ENCODE data around the gene XPO6.

Gene XPO6

GRCh38 chr16:28211758-28212531 lies at the start of gene XPO6 (continued):
- TF ChIP-seq ZSCAN30 (tag by site-specific recombination; IDR thresholded peaks at IDR 0.05), result no peak; the same call in 1 of the 2 replicates
- no peak for TF ChIP-seq ZNF488 (tag by site-specific recombination; IDR thresholded peaks at IDR 0.05)
- TF ChIP-seq, protein P1, sequence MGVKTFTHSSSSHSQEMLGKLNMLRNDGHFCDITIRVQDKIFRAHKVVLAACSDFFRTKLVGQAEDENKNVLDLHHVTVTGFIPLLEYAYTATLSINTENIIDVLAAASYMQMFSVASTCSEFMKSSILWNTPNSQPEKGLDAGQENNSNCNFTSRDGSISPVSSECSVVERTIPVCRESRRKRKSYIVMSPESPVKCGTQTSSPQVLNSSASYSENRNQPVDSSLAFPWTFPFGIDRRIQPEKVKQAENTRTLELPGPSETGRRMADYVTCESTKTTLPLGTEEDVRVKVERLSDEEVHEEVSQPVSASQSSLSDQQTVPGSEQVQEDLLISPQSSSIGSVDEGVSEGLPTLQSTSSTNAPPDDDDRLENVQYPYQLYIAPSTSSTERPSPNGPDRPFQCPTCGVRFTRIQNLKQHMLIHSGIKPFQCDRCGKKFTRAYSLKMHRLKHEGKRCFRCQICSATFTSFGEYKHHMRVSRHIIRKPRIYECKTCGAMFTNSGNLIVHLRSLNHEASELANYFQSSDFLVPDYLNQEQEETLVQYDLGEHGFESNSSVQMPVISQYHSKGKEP (tag by site-specific recombination; IDR thresholded peaks at IDR 0.05), result no peak
- TF ChIP-seq SP2 (tag by site-specific recombination; IDR thresholded peaks at IDR 0.05), result peak; percentile 81
- 0 out of 2 replicates have a peak, but pooled peaks have one; percentile 36 for TF ChIP-seq REPIN1 (tag by site-specific recombination; IDR thresholded peaks at IDR 0.05; ENCODE audit: low read depth)
- TF ChIP-seq ZSCAN18 (tag by site-specific recombination; IDR thresholded peaks at IDR 0.05), result no peak
- 0 out of 2 replicates have a peak, but pooled peaks have one; percentile 34 for TF ChIP-seq ZNF843 (tag by site-specific recombination; IDR thresholded peaks at IDR 0.05)
- no peak for TF ChIP-seq ZNF114 (tag by site-specific recombination; IDR thresholded peaks at IDR 0.05)
- peak; percentile 71; the same call in 1 of the 2 replicates for TF ChIP-seq ZBTB7A (tag by site-specific recombination; IDR thresholded peaks at IDR 0.05; ENCODE audit: low read depth)
- TF ChIP-seq EGR2 (tag by site-specific recombination; IDR thresholded peaks at IDR 0.05; ENCODE audit: low read depth), result peak; percentile 54; the same call in 1 of the 2 replicates
- no peak for TF ChIP-seq ZNF426 (tag by site-specific recombination; IDR thresholded peaks at IDR 0.05)
- no peak for TF ChIP-seq RBAK (tag by site-specific recombination; IDR thresholded peaks at IDR 0.05)
- TF ChIP-seq ZNF24 (tag by site-specific recombination; IDR thresholded peaks at IDR 0.05), result peak; percentile 82
- TF ChIP-seq ZNF514 (tag by site-specific recombination; IDR thresholded peaks at IDR 0.05), result no peak
- no peak for TF ChIP-seq ZNF785 (tag by site-specific recombination; IDR thresholded peaks at IDR 0.05)
- no peak for TF ChIP-seq MYNN (tag by site-specific recombination; IDR thresholded peaks at IDR 0.05; ENCODE audit: borderline replicate concordance)
- TF ChIP-seq, protein P2, sequence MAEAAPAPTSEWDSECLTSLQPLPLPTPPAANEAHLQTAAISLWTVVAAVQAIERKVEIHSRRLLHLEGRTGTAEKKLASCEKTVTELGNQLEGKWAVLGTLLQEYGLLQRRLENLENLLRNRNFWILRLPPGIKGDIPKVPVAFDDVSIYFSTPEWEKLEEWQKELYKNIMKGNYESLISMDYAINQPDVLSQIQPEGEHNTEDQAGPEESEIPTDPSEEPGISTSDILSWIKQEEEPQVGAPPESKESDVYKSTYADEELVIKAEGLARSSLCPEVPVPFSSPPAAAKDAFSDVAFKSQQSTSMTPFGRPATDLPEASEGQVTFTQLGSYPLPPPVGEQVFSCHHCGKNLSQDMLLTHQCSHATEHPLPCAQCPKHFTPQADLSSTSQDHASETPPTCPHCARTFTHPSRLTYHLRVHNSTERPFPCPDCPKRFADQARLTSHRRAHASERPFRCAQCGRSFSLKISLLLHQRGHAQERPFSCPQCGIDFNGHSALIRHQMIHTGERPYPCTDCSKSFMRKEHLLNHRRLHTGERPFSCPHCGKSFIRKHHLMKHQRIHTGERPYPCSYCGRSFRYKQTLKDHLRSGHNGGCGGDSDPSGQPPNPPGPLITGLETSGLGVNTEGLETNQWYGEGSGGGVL (tag by site-specific recombination; IDR thresholded peaks at IDR 0.05), result no peak
- TF ChIP-seq ZNF571 (tag by site-specific recombination; IDR thresholded peaks at IDR 0.05), result no peak
- no peak for TF ChIP-seq ZNF473 (tag by site-specific recombination; IDR thresholded peaks at IDR 0.05)
- peak; percentile 74 for TF ChIP-seq FEZF1 (tag by site-specific recombination; IDR thresholded peaks at IDR 0.05)
- TF ChIP-seq INSM2 (tag by site-specific recombination; IDR thresholded peaks at IDR 0.05), result peak; percentile 37; the same call in 1 of the 2 replicates
- TF ChIP-seq YY1 (tag by site-specific recombination; IDR thresholded peaks at IDR 0.05), result peak; percentile 99
- TF ChIP-seq ELK4 (IDR thresholded peaks at IDR 0.05; ENCODE audit: borderline replicate concordance, low read depth, low read length), result no peak; the same call in 1 of the 2 replicates
- TF ChIP-seq ZNF768 (tag by site-specific recombination; IDR thresholded peaks at IDR 0.05), result no peak
- no peak for TF ChIP-seq ZNF23 (tag by site-specific recombination; IDR thresholded peaks at IDR 0.05; ENCODE audit: borderline replicate concordance)
- no peak for TF ChIP-seq TRIM28 (IDR thresholded peaks at IDR 0.05; ENCODE audit: borderline replicate concordance, low read length)
- TF ChIP-seq ZNF362 (tag by site-specific recombination; IDR thresholded peaks at IDR 0.05), result peak; percentile 39; the same call in 1 of the 2 replicates
- TF ChIP-seq ZNF157 (tag by site-specific recombination; IDR thresholded peaks at IDR 0.05), result no peak
- no peak for TF ChIP-seq ZNF654 (tag by site-specific recombination; IDR thresholded peaks at IDR 0.05; ENCODE audit: low read depth)
- no peak for TF ChIP-seq ZNF555 (tag by site-specific recombination; conservative IDR thresholded peaks at IDR 0.05)
- peak; percentile 92 for TF ChIP-seq ZNF629 (tag by site-specific recombination; IDR thresholded peaks at IDR 0.05)

Data from HEK293 (cell line).